ENCODE results near the gene BCAR1.

BCAR1 gene

GRCh38 chr16:75192606-75193264 is 58.7 kb downstream of the BCAR1 start:
- Histone ChIP-seq H3K36me3 (ENCODE audit: control insufficient read depth, insufficient read depth, low read length) (no peaks in the 10 kb centered on the region), H3K9me3 (ENCODE audit: control insufficient read depth, low read length) (no peaks in the 10 kb centered on the region), H3K4me1 (ENCODE audit: control insufficient read depth, insufficient read depth, low read length, poor library complexity, severe bottlenecking) (no peaks in the 10 kb centered on the region), H3K27ac (ENCODE audit: insufficient read depth, low read length, poor library complexity, severe bottlenecking) (no peak overlapping the region), H3K4me3 (ENCODE audit: insufficient read depth, low read depth, low read length, poor library complexity, severe bottlenecking) (no peak overlapping the region), H3K27me3 (replicated peaks; ENCODE audit: control insufficient read depth, insufficient read depth, low read length, poor library complexity, severe bottlenecking) (no peaks in the 10 kb centered on the region)
- DNase-seq: no peak

DNA sequence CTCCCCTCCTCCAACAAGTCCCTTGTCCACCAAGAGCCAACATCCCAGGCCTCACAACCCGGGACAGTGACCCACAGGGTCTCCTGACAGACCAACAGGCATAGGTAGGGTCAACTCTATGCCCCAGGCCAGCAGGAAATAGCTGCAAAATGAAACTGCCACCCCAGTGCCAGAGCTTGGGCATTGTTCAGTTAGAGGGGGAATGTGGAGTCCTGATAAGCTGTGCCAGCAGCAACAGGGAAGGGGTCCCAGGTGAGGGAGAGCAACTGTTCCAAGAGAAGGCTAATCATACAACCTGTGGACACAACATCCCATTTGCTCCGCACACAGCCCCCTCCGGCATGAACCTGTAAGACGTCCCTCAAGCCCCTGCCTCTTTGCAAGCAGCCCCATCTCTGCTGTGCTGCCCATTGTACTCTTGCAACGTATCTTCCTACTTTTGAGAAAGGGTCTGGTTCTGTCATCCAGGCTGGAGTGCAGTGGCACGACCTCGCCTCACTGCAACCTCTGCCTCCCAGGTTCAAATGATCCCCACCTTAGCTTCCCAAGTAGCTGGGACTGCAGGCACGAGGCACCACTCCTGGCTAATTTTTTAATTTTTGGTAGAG is 61.7 kb downstream of the BCAR1 start:
- Histone ChIP-seq H3K27me3 (replicated peaks; ENCODE audit: control insufficient read depth, insufficient read depth, low read length, poor library complexity, severe bottlenecking) (no peaks in the 10 kb centered on the region), H3K9me3 (ENCODE audit: control insufficient read depth, low read length) (no peaks in the 10 kb centered on the region)
- DNase-seq: no peak

DNA sequence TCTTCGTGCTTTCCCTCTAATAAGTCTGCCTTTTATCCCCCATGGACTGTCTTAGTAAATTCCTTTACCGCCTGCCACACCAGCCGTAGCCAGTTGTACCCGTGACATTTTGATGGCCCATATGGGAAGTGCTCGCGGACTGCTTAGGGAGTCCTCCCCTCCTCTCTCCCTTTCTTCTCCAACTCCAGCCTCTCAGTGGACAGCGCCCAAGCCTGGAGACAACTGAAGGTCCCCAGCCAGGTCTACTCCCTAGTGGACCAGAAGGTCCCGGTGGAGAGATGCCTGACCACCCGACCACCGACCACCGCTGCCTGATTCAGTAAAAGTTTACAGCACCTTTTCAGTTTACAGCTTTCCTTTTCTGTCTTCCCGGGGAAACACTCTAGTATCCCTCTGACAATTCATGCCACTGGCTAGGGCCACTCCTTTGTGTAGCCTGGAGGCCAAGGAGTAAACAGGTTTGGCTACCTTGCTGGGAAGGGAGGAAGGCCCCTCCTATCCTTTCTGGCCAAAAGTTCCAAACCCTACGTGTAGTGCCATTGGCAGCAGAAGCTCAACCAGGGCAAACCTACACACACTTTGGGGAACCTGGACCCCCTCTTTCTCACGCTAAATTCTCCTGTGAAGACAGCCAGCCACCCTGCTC is 62.5 kb downstream of the BCAR1 start:
- Histone ChIP-seq H3K36me3 (ENCODE audit: control insufficient read depth, insufficient read depth, low read length) (no peaks in the 10 kb centered on the region), H3K4me1 (ENCODE audit: control insufficient read depth, insufficient read depth, low read length, poor library complexity, severe bottlenecking) (no peaks in the 10 kb centered on the region), H3K9me3 (ENCODE audit: control insufficient read depth, low read length) (no peaks in the 10 kb centered on the region), H3K27me3 (replicated peaks; ENCODE audit: control insufficient read depth, insufficient read depth, low read length, poor library complexity, severe bottlenecking) (no peaks in the 10 kb centered on the region), H3K27ac (ENCODE audit: insufficient read depth, low read length, poor library complexity, severe bottlenecking) (no peak overlapping the region), H3K4me3 (ENCODE audit: insufficient read depth, low read depth, low read length, poor library complexity, severe bottlenecking) (no peak overlapping the region)
- DNase-seq: no peak

More for the DNA sequence above, 61.7 kb downstream of the BCAR1 start:
- Histone ChIP-seq H3K4me1 (ENCODE audit: control insufficient read depth, insufficient read depth, low read length, poor library complexity, severe bottlenecking) (no peaks in the 10 kb centered on the region), H3K27ac (ENCODE audit: insufficient read depth, low read length, poor library complexity, severe bottlenecking) (no peak overlapping the region), H3K4me3 (ENCODE audit: insufficient read depth, low read depth, low read length, poor library complexity, severe bottlenecking) (no peak overlapping the region), H3K36me3 (ENCODE audit: control insufficient read depth, insufficient read depth, low read length) (no peaks in the 10 kb centered on the region)

- no peak overlapping the region for H3K4me3 ChIP-seq (ENCODE audit: insufficient read depth, low read depth, low read length, poor library complexity, severe bottlenecking)
Observed at GRCh38 chr16:75181630-75182029, 69.8 kb downstream of the BCAR1 start.

DNA sequence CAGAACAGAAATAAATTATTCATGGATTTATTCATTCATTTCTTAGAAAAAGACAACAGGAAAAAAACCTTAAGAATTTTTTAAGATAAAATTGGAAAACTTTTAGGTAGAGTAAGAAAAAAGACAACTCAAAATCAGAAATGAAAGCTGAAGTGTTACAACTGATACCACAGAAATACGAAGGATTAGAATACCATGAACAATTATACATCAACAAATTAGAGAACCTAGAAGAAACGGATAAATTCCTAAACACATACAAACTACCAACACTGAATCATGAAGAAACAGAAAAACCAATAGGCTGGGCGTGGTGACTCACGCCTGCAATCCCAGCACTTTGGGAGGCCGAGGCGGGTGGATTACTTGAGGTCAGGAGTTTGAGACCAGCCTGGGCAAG is 72.2 kb downstream of the BCAR1 start:
- Histone ChIP-seq H3K27ac (ENCODE audit: insufficient read depth, low read length, poor library complexity, severe bottlenecking) (no peak overlapping the region), H3K27me3 (replicated peaks; ENCODE audit: control insufficient read depth, insufficient read depth, low read length, poor library complexity, severe bottlenecking) (no peaks in the 10 kb centered on the region), H3K36me3 (ENCODE audit: control insufficient read depth, insufficient read depth, low read length) (no peaks in the 10 kb centered on the region), H3K9me3 (ENCODE audit: control insufficient read depth, low read length) (peaks cover 15% of the 10 kb centered on the region), H3K4me3 (ENCODE audit: insufficient read depth, low read depth, low read length, poor library complexity, severe bottlenecking) (no peak overlapping the region), H3K4me1 (ENCODE audit: control insufficient read depth, insufficient read depth, low read length, poor library complexity, severe bottlenecking) (no peaks in the 10 kb centered on the region)
- DNase-seq: no peak

More at GRCh38 chr16:75181630-75182029, 69.8 kb downstream of the BCAR1 start:
- DNase-seq: no peak
- Histone ChIP-seq H3K36me3 (ENCODE audit: control insufficient read depth, insufficient read depth, low read length) (no peaks in the 10 kb centered on the region), H3K27ac (ENCODE audit: insufficient read depth, low read length, poor library complexity, severe bottlenecking) (no peak overlapping the region), H3K4me1 (ENCODE audit: control insufficient read depth, insufficient read depth, low read length, poor library complexity, severe bottlenecking) (no peaks in the 10 kb centered on the region), H3K9me3 (ENCODE audit: control insufficient read depth, low read length) (peaks cover 2% of the 10 kb centered on the region), H3K27me3 (replicated peaks; ENCODE audit: control insufficient read depth, insufficient read depth, low read length, poor library complexity, severe bottlenecking) (no peaks in the 10 kb centered on the region)
